ENCODE results near the gene E2F8.

The E2F8 gene

GRCh38 chr11:19193916-19194315 is 46.8 kb downstream of the E2F8 start:
- H3K4me1 ChIP-seq (ENCODE audit: control insufficient read depth in 5 of 5, insufficient read depth in 5 of 5, low read length in 5 of 5), result no peaks in the 10 kb centered on the region
- peaks cover 0 to 3% (median 0%) of the 10 kb centered on the region in 5 donors for H3K27me3 ChIP-seq (ENCODE audit: control insufficient read depth in 5 of 5, insufficient read depth in 4 of 5, low read length in 5 of 5)
- H3K4me3 ChIP-seq (ENCODE audit: low read depth in 1 of 5, low read length in 5 of 5), result no peak overlapping the region
- H3K36me3 ChIP-seq (ENCODE audit: control insufficient read depth in 5 of 5, insufficient read depth in 5 of 5, low read length in 5 of 5), result no peaks in the 10 kb centered on the region
- H3K9me3 ChIP-seq (ENCODE audit: control insufficient read depth in 5 of 5, low read length in 5 of 5), result no peaks in the 10 kb centered on the region
- no peak overlapping the region for H3K9ac ChIP-seq (ENCODE audit: low read length in 5 of 5)
- no peak overlapping the region for H3K27ac ChIP-seq (ENCODE audit: low read depth, low read length)

- Histone ChIP-seq H3K4me1 (ENCODE audit: control insufficient read depth in 5 of 5, insufficient read depth in 5 of 5, low read length in 5 of 5) (no peaks in the 10 kb centered on the region), H3K9ac (ENCODE audit: low read length in 5 of 5) (no peak overlapping the region), H3K27me3 (ENCODE audit: control insufficient read depth in 5 of 5, insufficient read depth in 4 of 5, low read length in 5 of 5) (peaks cover 0 to 5% (median 0%) of the 10 kb centered on the region in 5 donors), H3K9me3 (ENCODE audit: control insufficient read depth in 5 of 5, low read length in 5 of 5) (no peaks in the 10 kb centered on the region), H3K4me3 (ENCODE audit: low read depth in 1 of 5, low read length in 5 of 5) (no peak overlapping the region), H3K36me3 (ENCODE audit: control insufficient read depth in 5 of 5, insufficient read depth in 5 of 5, low read length in 5 of 5) (no peaks in the 10 kb centered on the region), H3K27ac (ENCODE audit: low read depth, low read length) (no peak overlapping the region)
Observed at GRCh38 chr11:19191530-19192169, 49.1 kb downstream of the E2F8 start.

- H3K9ac ChIP-seq (ENCODE audit: low read length in 5 of 5), result no peak overlapping the region
- no peaks in the 10 kb centered on the region for H3K36me3 ChIP-seq (ENCODE audit: control insufficient read depth in 5 of 5, insufficient read depth in 5 of 5, low read length in 5 of 5)
- peaks cover 0 to 11% (median 3%) of the 10 kb centered on the region in 5 donors for H3K27me3 ChIP-seq (ENCODE audit: control insufficient read depth in 5 of 5, insufficient read depth in 4 of 5, low read length in 5 of 5)
- no peak overlapping the region for H3K4me3 ChIP-seq (ENCODE audit: low read depth in 1 of 5, low read length in 5 of 5)
- H3K27ac ChIP-seq (ENCODE audit: low read depth, low read length), result no peak overlapping the region
- no peaks in the 10 kb centered on the region for H3K9me3 ChIP-seq (ENCODE audit: control insufficient read depth in 5 of 5, low read length in 5 of 5)
- H3K4me1 ChIP-seq (ENCODE audit: control insufficient read depth in 5 of 5, insufficient read depth in 5 of 5, low read length in 5 of 5), result no peaks in the 10 kb centered on the region
Observed at GRCh38 chr11:19187833-19188258, 52.9 kb downstream of the E2F8 start.

- H3K9me3 ChIP-seq (ENCODE audit: control insufficient read depth in 5 of 5, low read length in 5 of 5), result no peaks in the 10 kb centered on the region
- H3K27me3 ChIP-seq (ENCODE audit: control insufficient read depth in 5 of 5, insufficient read depth in 4 of 5, low read length in 5 of 5), result peaks cover 0 to 11% (median 3%) of the 10 kb centered on the region in 5 donors
- H3K27ac ChIP-seq (ENCODE audit: low read depth, low read length), result no peak overlapping the region
- H3K36me3 ChIP-seq (ENCODE audit: control insufficient read depth in 5 of 5, insufficient read depth in 5 of 5, low read length in 5 of 5), result no peaks in the 10 kb centered on the region
- H3K4me3 ChIP-seq (ENCODE audit: low read depth in 1 of 5, low read length in 5 of 5), result no peak overlapping the region
- H3K4me1 ChIP-seq (ENCODE audit: control insufficient read depth in 5 of 5, insufficient read depth in 5 of 5, low read length in 5 of 5), result no peaks in the 10 kb centered on the region
- no peak overlapping the region for H3K9ac ChIP-seq (ENCODE audit: low read length in 5 of 5)
Observed at GRCh38 chr11:19187114-19187832, 53.5 kb downstream of the E2F8 start.

- Histone ChIP-seq H3K4me1 (ENCODE audit: control insufficient read depth in 5 of 5, insufficient read depth in 5 of 5, low read length in 5 of 5) (no peaks in the 10 kb centered on the region), H3K27ac (ENCODE audit: low read depth, low read length) (no peak overlapping the region), H3K9ac (ENCODE audit: low read length in 5 of 5) (no peak overlapping the region)
Observed at GRCh38 chr11:19185516-19186052, 55.2 kb downstream of the E2F8 start.

GRCh38 chr11:19185036-19185435 is 55.7 kb downstream of the E2F8 start:
- Histone ChIP-seq H3K27me3 (ENCODE audit: control insufficient read depth in 5 of 5, insufficient read depth in 4 of 5, low read length in 5 of 5) (peaks cover 0 to 11% (median 2%) of the 10 kb centered on the region in 5 donors), H3K4me3 (ENCODE audit: low read depth in 1 of 5, low read length in 5 of 5) (no peak overlapping the region), H3K27ac (ENCODE audit: low read depth, low read length) (no peak overlapping the region), H3K4me1 (ENCODE audit: control insufficient read depth in 5 of 5, insufficient read depth in 5 of 5, low read length in 5 of 5) (no peaks in the 10 kb centered on the region), H3K9me3 (ENCODE audit: control insufficient read depth in 5 of 5, low read length in 5 of 5) (no peaks in the 10 kb centered on the region), H3K36me3 (ENCODE audit: control insufficient read depth in 5 of 5, insufficient read depth in 5 of 5, low read length in 5 of 5) (no peaks in the 10 kb centered on the region), H3K9ac (ENCODE audit: low read length in 5 of 5) (no peak overlapping the region)

More at GRCh38 chr11:19185516-19186052, 55.2 kb downstream of the E2F8 start:
- H3K4me3 ChIP-seq (ENCODE audit: low read depth in 1 of 5, low read length in 5 of 5), result no peak overlapping the region
- peaks cover 0 to 11% (median 2%) of the 10 kb centered on the region in 5 donors for H3K27me3 ChIP-seq (ENCODE audit: control insufficient read depth in 5 of 5, insufficient read depth in 4 of 5, low read length in 5 of 5)
- no peaks in the 10 kb centered on the region for H3K36me3 ChIP-seq (ENCODE audit: control insufficient read depth in 5 of 5, insufficient read depth in 5 of 5, low read length in 5 of 5)
- no peaks in the 10 kb centered on the region for H3K9me3 ChIP-seq (ENCODE audit: control insufficient read depth in 5 of 5, low read length in 5 of 5)

- H3K4me1 ChIP-seq (ENCODE audit: control insufficient read depth in 5 of 5, insufficient read depth in 5 of 5, low read length in 5 of 5), result no peaks in the 10 kb centered on the region
- no peaks in the 10 kb centered on the region for H3K36me3 ChIP-seq (ENCODE audit: control insufficient read depth in 5 of 5, insufficient read depth in 5 of 5, low read length in 5 of 5)
- H3K4me3 ChIP-seq (ENCODE audit: low read depth in 1 of 5, low read length in 5 of 5), result no peak overlapping the region
- H3K9me3 ChIP-seq (ENCODE audit: control insufficient read depth in 5 of 5, low read length in 5 of 5), result no peaks in the 10 kb centered on the region
- peaks cover 0 to 11% (median 2%) of the 10 kb centered on the region in 5 donors for H3K27me3 ChIP-seq (ENCODE audit: control insufficient read depth in 5 of 5, insufficient read depth in 4 of 5, low read length in 5 of 5)
- no peak overlapping the region for H3K9ac ChIP-seq (ENCODE audit: low read length in 5 of 5)
- H3K27ac ChIP-seq (ENCODE audit: low read depth, low read length), result no peak overlapping the region
Observed at GRCh38 chr11:19183646-19184045, 57.1 kb downstream of the E2F8 start.

GRCh38 chr11:19181531-19182261 is 59.0 kb downstream of the E2F8 start:
- Histone ChIP-seq H3K9me3 (ENCODE audit: control insufficient read depth in 5 of 5, low read length in 5 of 5) (no peaks in the 10 kb centered on the region), H3K4me1 (ENCODE audit: control insufficient read depth in 5 of 5, insufficient read depth in 5 of 5, low read length in 5 of 5) (no peaks in the 10 kb centered on the region), H3K27ac (ENCODE audit: low read depth, low read length) (no peak overlapping the region), H3K4me3 (ENCODE audit: low read depth in 1 of 5, low read length in 5 of 5) (no peak overlapping the region), H3K36me3 (ENCODE audit: control insufficient read depth in 5 of 5, insufficient read depth in 5 of 5, low read length in 5 of 5) (peaks cover 0 to 3% (median under 1%) of the 10 kb centered on the region in 5 donors), H3K27me3 (ENCODE audit: control insufficient read depth in 5 of 5, insufficient read depth in 4 of 5, low read length in 5 of 5) (peaks cover 0 to 6% (median 2%) of the 10 kb centered on the region in 5 donors), H3K9ac (ENCODE audit: low read length in 5 of 5) (no peak overlapping the region)

GRCh38 chr11:19176629-19177186 is 64.0 kb downstream of the E2F8 start:
- no peaks in the 10 kb centered on the region for H3K27me3 ChIP-seq (ENCODE audit: control insufficient read depth in 5 of 5, insufficient read depth in 4 of 5, low read length in 5 of 5)
- H3K4me1 ChIP-seq (ENCODE audit: control insufficient read depth in 5 of 5, insufficient read depth in 5 of 5, low read length in 5 of 5), result no peaks in the 10 kb centered on the region
- no peak overlapping the region for H3K27ac ChIP-seq (ENCODE audit: low read depth, low read length)
- H3K9me3 ChIP-seq (ENCODE audit: control insufficient read depth in 5 of 5, low read length in 5 of 5), result no peaks in the 10 kb centered on the region
- peaks cover 3 to 17% (median 12%) of the 10 kb centered on the region in 5 donors for H3K36me3 ChIP-seq (ENCODE audit: control insufficient read depth in 5 of 5, insufficient read depth in 5 of 5, low read length in 5 of 5)
- H3K4me3 ChIP-seq (ENCODE audit: low read depth in 1 of 5, low read length in 5 of 5), result no peak overlapping the region
- H3K9ac ChIP-seq (ENCODE audit: low read length in 5 of 5), result no peak overlapping the region
